Measurements from ENCODE around the gene NUS1.

DNA sequence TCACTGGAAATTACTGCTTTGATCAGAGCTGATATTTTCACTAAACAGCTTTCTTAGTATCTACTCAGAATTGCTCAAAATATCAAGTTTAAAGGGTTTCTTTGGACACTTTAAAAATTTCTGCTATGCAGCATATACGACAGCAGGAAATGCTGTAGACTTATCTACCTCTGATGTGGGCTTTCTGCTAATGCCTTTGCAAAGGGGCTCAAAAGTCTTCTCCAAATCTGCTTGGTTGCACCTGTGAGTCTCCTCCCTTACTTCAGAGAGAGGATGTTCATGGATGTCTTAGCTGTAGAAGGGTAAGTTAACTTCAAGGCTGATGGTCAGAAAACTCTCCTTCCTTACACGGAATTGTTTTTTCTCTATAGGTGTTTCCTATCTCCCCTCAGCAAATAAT is 19.9 kb upstream of the NUS1 start:
- TF ChIP-seq, protein P1, sequence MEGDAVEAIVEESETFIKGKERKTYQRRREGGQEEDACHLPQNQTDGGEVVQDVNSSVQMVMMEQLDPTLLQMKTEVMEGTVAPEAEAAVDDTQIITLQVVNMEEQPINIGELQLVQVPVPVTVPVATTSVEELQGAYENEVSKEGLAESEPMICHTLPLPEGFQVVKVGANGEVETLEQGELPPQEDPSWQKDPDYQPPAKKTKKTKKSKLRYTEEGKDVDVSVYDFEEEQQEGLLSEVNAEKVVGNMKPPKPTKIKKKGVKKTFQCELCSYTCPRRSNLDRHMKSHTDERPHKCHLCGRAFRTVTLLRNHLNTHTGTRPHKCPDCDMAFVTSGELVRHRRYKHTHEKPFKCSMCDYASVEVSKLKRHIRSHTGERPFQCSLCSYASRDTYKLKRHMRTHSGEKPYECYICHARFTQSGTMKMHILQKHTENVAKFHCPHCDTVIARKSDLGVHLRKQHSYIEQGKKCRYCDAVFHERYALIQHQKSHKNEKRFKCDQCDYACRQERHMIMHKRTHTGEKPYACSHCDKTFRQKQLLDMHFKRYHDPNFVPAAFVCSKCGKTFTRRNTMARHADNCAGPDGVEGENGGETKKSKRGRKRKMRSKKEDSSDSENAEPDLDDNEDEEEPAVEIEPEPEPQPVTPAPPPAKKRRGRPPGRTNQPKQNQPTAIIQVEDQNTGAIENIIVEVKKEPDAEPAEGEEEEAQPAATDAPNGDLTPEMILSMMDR (conservative IDR thresholded peaks at IDR 0.05; ENCODE audit: low read depth, low read length): no peak
- no peak for TF ChIP-seq MXI1 (IDR thresholded peaks at IDR 0.05; ENCODE audit: borderline replicate concordance, low read depth, low read length)
- TF ChIP-seq POLR2A (IDR thresholded peaks at IDR 0.05; ENCODE audit: low read depth, low read length): no peak
- no peak for TF ChIP-seq SMC3 (IDR thresholded peaks at IDR 0.05; ENCODE audit: low read depth, low read length)
- TF ChIP-seq, protein P2, sequence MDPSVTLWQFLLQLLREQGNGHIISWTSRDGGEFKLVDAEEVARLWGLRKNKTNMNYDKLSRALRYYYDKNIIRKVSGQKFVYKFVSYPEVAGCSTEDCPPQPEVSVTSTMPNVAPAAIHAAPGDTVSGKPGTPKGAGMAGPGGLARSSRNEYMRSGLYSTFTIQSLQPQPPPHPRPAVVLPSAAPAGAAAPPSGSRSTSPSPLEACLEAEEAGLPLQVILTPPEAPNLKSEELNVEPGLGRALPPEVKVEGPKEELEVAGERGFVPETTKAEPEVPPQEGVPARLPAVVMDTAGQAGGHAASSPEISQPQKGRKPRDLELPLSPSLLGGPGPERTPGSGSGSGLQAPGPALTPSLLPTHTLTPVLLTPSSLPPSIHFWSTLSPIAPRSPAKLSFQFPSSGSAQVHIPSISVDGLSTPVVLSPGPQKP (IDR thresholded peaks at IDR 0.05; ENCODE audit: borderline replicate concordance, low read depth, low read length): no peak
- TF ChIP-seq, protein P3, sequence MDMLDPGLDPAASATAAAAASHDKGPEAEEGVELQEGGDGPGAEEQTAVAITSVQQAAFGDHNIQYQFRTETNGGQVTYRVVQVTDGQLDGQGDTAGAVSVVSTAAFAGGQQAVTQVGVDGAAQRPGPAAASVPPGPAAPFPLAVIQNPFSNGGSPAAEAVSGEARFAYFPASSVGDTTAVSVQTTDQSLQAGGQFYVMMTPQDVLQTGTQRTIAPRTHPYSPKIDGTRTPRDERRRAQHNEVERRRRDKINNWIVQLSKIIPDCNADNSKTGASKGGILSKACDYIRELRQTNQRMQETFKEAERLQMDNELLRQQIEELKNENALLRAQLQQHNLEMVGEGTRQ (IDR thresholded peaks at IDR 0.05; ENCODE audit: low read depth, low read length): no peak
- no peak for TF ChIP-seq RFX5 (IDR thresholded peaks at IDR 0.05; ENCODE audit: low read depth, low read length)
- no peak for TF ChIP-seq BHLHE40 (IDR thresholded peaks at IDR 0.05; ENCODE audit: low read depth, low read length)
- TF ChIP-seq RCOR1 (IDR thresholded peaks at IDR 0.05; ENCODE audit: insufficient replicate concordance, low read length): no peak
- no peak for TF ChIP-seq RAD21 (IDR thresholded peaks at IDR 0.05; ENCODE audit: low read length)
- no peak for TF ChIP-seq CEBPB (IDR thresholded peaks at IDR 0.05; ENCODE audit: low read depth, low read length)
- no peak for TF ChIP-seq CHD1 (IDR thresholded peaks at IDR 0.05; ENCODE audit: low read depth, low read length)
- TF ChIP-seq MAFK (IDR thresholded peaks at IDR 0.05; ENCODE audit: low read depth, low read length): no peak
- TF ChIP-seq FOS (IDR thresholded peaks at IDR 0.05; ENCODE audit: low read depth, low read length): no peak

Measured in IMR-90 (cell line).